ENCODE results near the gene RPS6KA4.

RPS6KA4 gene

GRCh38 chr11:64400667-64401066, 41.7 kb downstream of the RPS6KA4 start:
- H3K4me3 ChIP-seq (ENCODE audit: insufficient read depth, low read depth, low read length, poor library complexity, severe bottlenecking): no peak overlapping the region
- no peaks in the 10 kb centered on the region for H3K4me1 ChIP-seq (ENCODE audit: control insufficient read depth, insufficient read depth, low read length, poor library complexity, severe bottlenecking)
- no peak for DNase-seq

DNA sequence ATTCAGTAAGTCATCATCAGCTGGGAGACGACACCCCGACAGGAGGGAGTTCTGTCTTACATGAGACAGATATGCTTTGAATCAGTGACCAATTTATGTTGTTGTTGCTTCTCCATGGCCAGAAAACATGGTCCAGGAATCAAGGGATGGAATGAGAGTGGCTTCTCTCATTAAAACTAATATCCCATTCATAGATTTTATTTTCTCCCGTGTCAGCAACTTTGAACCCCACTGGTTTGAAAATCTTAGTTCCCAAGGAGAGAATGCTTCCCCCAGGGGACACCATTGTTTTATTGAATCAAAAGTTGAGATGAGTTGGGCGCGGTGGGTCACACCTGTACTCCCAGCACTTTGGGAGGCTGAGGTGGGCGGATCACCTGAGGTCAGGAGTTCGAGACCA, 42.8 kb downstream of the RPS6KA4 start:
- DNase-seq: no peak
- H3K4me1 ChIP-seq (ENCODE audit: control insufficient read depth, insufficient read depth, low read length, poor library complexity, severe bottlenecking): no peaks in the 10 kb centered on the region
- H3K4me3 ChIP-seq (ENCODE audit: insufficient read depth, low read depth, low read length, poor library complexity, severe bottlenecking): no peak overlapping the region
- H3K9me3 ChIP-seq (ENCODE audit: control insufficient read depth, low read length): no peaks in the 10 kb centered on the region
- no peaks in the 10 kb centered on the region for H3K36me3 ChIP-seq (ENCODE audit: control insufficient read depth, insufficient read depth, low read length)
- H3K27ac ChIP-seq (ENCODE audit: insufficient read depth, low read length, poor library complexity, severe bottlenecking): no peak overlapping the region
- H3K27me3 ChIP-seq (replicated peaks; ENCODE audit: control insufficient read depth, insufficient read depth, low read length, poor library complexity, severe bottlenecking): no peaks in the 10 kb centered on the region

More at GRCh38 chr11:64400667-64401066, 41.7 kb downstream of the RPS6KA4 start:
- Histone ChIP-seq H3K36me3 (ENCODE audit: control insufficient read depth, insufficient read depth, low read length) (no peaks in the 10 kb centered on the region), H3K9me3 (ENCODE audit: control insufficient read depth, low read length) (no peaks in the 10 kb centered on the region), H3K27me3 (replicated peaks; ENCODE audit: control insufficient read depth, insufficient read depth, low read length, poor library complexity, severe bottlenecking) (no peaks in the 10 kb centered on the region), H3K27ac (ENCODE audit: insufficient read depth, low read length, poor library complexity, severe bottlenecking) (no peak overlapping the region)

- no peak overlapping the region for H3K4me3 ChIP-seq (ENCODE audit: insufficient read depth, low read depth, low read length, poor library complexity, severe bottlenecking)
- no peaks in the 10 kb centered on the region for H3K4me1 ChIP-seq (ENCODE audit: control insufficient read depth, insufficient read depth, low read length, poor library complexity, severe bottlenecking)
- no peak overlapping the region for H3K27ac ChIP-seq (ENCODE audit: insufficient read depth, low read length, poor library complexity, severe bottlenecking)
- no peaks in the 10 kb centered on the region for H3K9me3 ChIP-seq (ENCODE audit: control insufficient read depth, low read length)
- H3K27me3 ChIP-seq (replicated peaks; ENCODE audit: control insufficient read depth, insufficient read depth, low read length, poor library complexity, severe bottlenecking): no peaks in the 10 kb centered on the region
- H3K36me3 ChIP-seq (ENCODE audit: control insufficient read depth, insufficient read depth, low read length): no peaks in the 10 kb centered on the region
- DNase-seq: no peak
Measured at GRCh38 chr11:64403106-64403505, 44.1 kb downstream of the RPS6KA4 start.

DNA sequence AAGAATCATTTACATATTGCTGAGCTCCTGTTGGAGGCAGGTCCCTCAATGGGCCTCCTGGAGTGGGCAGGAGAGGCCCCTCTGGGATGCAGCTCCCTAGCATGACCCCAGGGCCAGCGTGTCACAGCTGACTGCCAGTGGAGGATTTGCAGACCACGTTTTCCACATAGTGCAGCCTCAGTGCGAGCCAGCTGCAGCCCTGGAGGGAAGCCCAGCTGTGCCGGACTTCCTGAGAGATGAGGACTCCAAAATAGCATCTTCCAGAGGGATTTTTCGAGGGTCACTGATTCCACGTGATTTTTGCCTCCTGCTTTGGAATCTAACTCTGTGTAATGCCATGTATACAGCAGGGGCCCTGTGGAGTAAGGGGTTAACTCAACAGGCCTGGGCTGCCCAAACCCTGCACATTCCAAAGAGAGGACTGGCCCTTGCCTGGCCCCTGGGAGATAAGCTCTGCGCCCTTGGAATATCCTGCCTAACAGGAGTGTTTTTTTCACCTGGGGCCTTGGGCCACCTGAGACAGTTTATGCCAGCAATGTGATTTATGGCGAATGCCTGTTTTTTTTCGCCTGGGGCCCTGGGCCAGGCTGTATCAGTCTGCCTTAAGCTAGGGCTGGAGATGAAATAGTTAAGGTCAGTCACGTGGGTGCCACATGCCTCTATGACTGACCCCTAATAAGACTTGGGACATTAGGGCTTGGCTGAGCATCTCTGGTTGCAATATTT, 47.4 kb downstream of the RPS6KA4 start:
- DNase-seq: no peak
- Histone ChIP-seq H3K27ac (ENCODE audit: insufficient read depth, low read length, poor library complexity, severe bottlenecking) (no peak overlapping the region), H3K4me3 (ENCODE audit: insufficient read depth, low read depth, low read length, poor library complexity, severe bottlenecking) (no peak overlapping the region), H3K36me3 (ENCODE audit: control insufficient read depth, insufficient read depth, low read length) (no peaks in the 10 kb centered on the region), H3K4me1 (ENCODE audit: control insufficient read depth, insufficient read depth, low read length, poor library complexity, severe bottlenecking) (no peaks in the 10 kb centered on the region), H3K9me3 (ENCODE audit: control insufficient read depth, low read length) (no peaks in the 10 kb centered on the region), H3K27me3 (replicated peaks; ENCODE audit: control insufficient read depth, insufficient read depth, low read length, poor library complexity, severe bottlenecking) (no peaks in the 10 kb centered on the region)

- Histone ChIP-seq H3K4me1 (ENCODE audit: control insufficient read depth, insufficient read depth, low read length, poor library complexity, severe bottlenecking) (no peaks in the 10 kb centered on the region), H3K36me3 (ENCODE audit: control insufficient read depth, insufficient read depth, low read length) (no peaks in the 10 kb centered on the region), H3K27me3 (replicated peaks; ENCODE audit: control insufficient read depth, insufficient read depth, low read length, poor library complexity, severe bottlenecking) (no peaks in the 10 kb centered on the region), H3K4me3 (ENCODE audit: insufficient read depth, low read depth, low read length, poor library complexity, severe bottlenecking) (no peak overlapping the region), H3K27ac (ENCODE audit: insufficient read depth, low read length, poor library complexity, severe bottlenecking) (no peak overlapping the region), H3K9me3 (ENCODE audit: control insufficient read depth, low read length) (no peaks in the 10 kb centered on the region)
- DNase-seq: no peak
Measured at GRCh38 chr11:64407221-64407620, 48.3 kb downstream of the RPS6KA4 start.

- Histone ChIP-seq H3K27ac (ENCODE audit: insufficient read depth, low read length, poor library complexity, severe bottlenecking) (no peak overlapping the region), H3K4me3 (ENCODE audit: insufficient read depth, low read depth, low read length, poor library complexity, severe bottlenecking) (no peak overlapping the region), H3K27me3 (replicated peaks; ENCODE audit: control insufficient read depth, insufficient read depth, low read length, poor library complexity, severe bottlenecking) (no peaks in the 10 kb centered on the region), H3K4me1 (ENCODE audit: control insufficient read depth, insufficient read depth, low read length, poor library complexity, severe bottlenecking) (no peaks in the 10 kb centered on the region), H3K36me3 (ENCODE audit: control insufficient read depth, insufficient read depth, low read length) (no peaks in the 10 kb centered on the region), H3K9me3 (ENCODE audit: control insufficient read depth, low read length) (no peaks in the 10 kb centered on the region)
- no peak for DNase-seq
Measured at GRCh38 chr11:64407630-64408029, 48.7 kb downstream of the RPS6KA4 start.

DNA sequence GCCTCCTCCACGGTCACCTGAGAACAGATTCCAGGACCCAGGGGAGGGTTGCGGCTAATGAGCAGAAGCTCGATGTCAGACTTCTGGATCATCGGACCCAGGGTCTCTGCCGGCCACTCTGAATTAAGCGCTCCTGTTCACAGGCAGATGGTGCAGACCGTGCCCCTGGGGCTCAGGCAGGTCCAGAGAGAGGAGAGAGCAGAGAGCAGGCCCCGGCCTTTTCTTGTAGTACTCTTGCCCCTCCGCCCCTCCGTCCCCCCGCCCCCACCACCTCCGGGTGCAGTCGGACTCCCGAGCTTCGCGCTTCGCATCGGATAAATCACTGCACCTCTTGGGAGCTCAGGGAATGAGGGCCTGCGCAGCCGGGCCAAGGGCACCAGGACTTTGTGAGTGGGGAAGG, 50.3 kb downstream of the RPS6KA4 start:
- Histone ChIP-seq H3K9me3 (ENCODE audit: control insufficient read depth, low read length) (no peaks in the 10 kb centered on the region), H3K4me1 (ENCODE audit: control insufficient read depth, insufficient read depth, low read length, poor library complexity, severe bottlenecking) (no peaks in the 10 kb centered on the region), H3K36me3 (ENCODE audit: control insufficient read depth, insufficient read depth, low read length) (no peaks in the 10 kb centered on the region), H3K27ac (ENCODE audit: insufficient read depth, low read length, poor library complexity, severe bottlenecking) (no peak overlapping the region), H3K4me3 (ENCODE audit: insufficient read depth, low read depth, low read length, poor library complexity, severe bottlenecking) (no peak overlapping the region), H3K27me3 (replicated peaks; ENCODE audit: control insufficient read depth, insufficient read depth, low read length, poor library complexity, severe bottlenecking) (no peaks in the 10 kb centered on the region)
- no peak for DNase-seq

GRCh38 chr11:64409707-64410403, 50.9 kb downstream of the RPS6KA4 start:
- no peaks in the 10 kb centered on the region for H3K36me3 ChIP-seq (ENCODE audit: control insufficient read depth, insufficient read depth, low read length)
- DNase-seq: no peak
- no peaks in the 10 kb centered on the region for H3K9me3 ChIP-seq (ENCODE audit: control insufficient read depth, low read length)
- H3K27ac ChIP-seq (ENCODE audit: insufficient read depth, low read length, poor library complexity, severe bottlenecking): no peak overlapping the region
- H3K27me3 ChIP-seq (replicated peaks; ENCODE audit: control insufficient read depth, insufficient read depth, low read length, poor library complexity, severe bottlenecking): no peaks in the 10 kb centered on the region
- H3K4me3 ChIP-seq (ENCODE audit: insufficient read depth, low read depth, low read length, poor library complexity, severe bottlenecking): no peak overlapping the region
- no peaks in the 10 kb centered on the region for H3K4me1 ChIP-seq (ENCODE audit: control insufficient read depth, insufficient read depth, low read length, poor library complexity, severe bottlenecking)

DNA sequence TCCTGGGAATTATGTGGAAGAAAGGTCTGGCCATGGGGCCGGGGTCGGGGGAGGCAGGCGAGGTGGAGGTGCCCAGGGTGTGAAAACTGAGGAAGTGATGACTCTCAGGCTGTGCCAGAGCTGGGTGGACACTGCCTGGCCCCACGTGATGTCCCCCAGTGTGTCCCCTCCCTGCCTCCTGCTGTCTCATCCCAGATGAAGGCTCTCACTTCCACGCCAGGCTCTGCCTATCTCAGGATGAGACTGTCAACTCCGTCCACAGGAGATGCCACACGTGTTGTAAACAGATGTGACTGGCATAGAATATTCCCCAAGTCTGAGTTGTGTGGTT, 51.4 kb downstream of the RPS6KA4 start:
- H3K4me3 ChIP-seq (ENCODE audit: insufficient read depth, low read depth, low read length, poor library complexity, severe bottlenecking): no peak overlapping the region
- no peaks in the 10 kb centered on the region for H3K9me3 ChIP-seq (ENCODE audit: control insufficient read depth, low read length)
- no peaks in the 10 kb centered on the region for H3K36me3 ChIP-seq (ENCODE audit: control insufficient read depth, insufficient read depth, low read length)
- no peak for DNase-seq
- no peak overlapping the region for H3K27ac ChIP-seq (ENCODE audit: insufficient read depth, low read length, poor library complexity, severe bottlenecking)
- H3K4me1 ChIP-seq (ENCODE audit: control insufficient read depth, insufficient read depth, low read length, poor library complexity, severe bottlenecking): no peaks in the 10 kb centered on the region
- no peaks in the 10 kb centered on the region for H3K27me3 ChIP-seq (replicated peaks; ENCODE audit: control insufficient read depth, insufficient read depth, low read length, poor library complexity, severe bottlenecking)

- no peaks in the 10 kb centered on the region for H3K9me3 ChIP-seq (ENCODE audit: control insufficient read depth, low read length)
- H3K27me3 ChIP-seq (replicated peaks; ENCODE audit: control insufficient read depth, insufficient read depth, low read length, poor library complexity, severe bottlenecking): no peaks in the 10 kb centered on the region
- DNase-seq: no peak
- H3K4me3 ChIP-seq (ENCODE audit: insufficient read depth, low read depth, low read length, poor library complexity, severe bottlenecking): no peak overlapping the region
- H3K27ac ChIP-seq (ENCODE audit: insufficient read depth, low read length, poor library complexity, severe bottlenecking): no peak overlapping the region
- no peaks in the 10 kb centered on the region for H3K36me3 ChIP-seq (ENCODE audit: control insufficient read depth, insufficient read depth, low read length)
- H3K4me1 ChIP-seq (ENCODE audit: control insufficient read depth, insufficient read depth, low read length, poor library complexity, severe bottlenecking): no peaks in the 10 kb centered on the region
Measured at GRCh38 chr11:64413417-64413816, 54.5 kb downstream of the RPS6KA4 start.
